GM12878 (cell line): Measurements from ENCODE around the gene KIF1C. TPM values are rescaled to one million over a fixed set of nuclear protein-coding genes. Genes with fewer than 3 reads are reported as not detected.

ENCODE experiments used
- ATAC-seq: fragments of 200-7000 bp; cut with Tn5 transposase; 3 replicates; pipeline ENCODE4 v1.9.1; 2020; ENCODE audit warnings: mild to moderate bottlenecking, moderate library complexity
- BruUV-seq: library from RNA; stranded (reverse); fragments of 400-500 nt; replicated peaks from 2 replicates; lab custom pipeline; 2021; lab: Mats Ljungman, UMichigan
- CTCF ChIA-PET: fragments of 300-600 bp; sonication (Branson Sonifier 250); formaldehyde crosslinking; extraction: SDS; loops from one replicate; lab custom pipeline; 2021; ENCODE audit warnings: inconsistent platforms; lab: Yijun Ruan, JAX
- POLR2A ChIA-PET: fragments of 350-600 bp; formaldehyde crosslinking; extraction: SDS; loops from one replicate; lab custom pipeline; 2021; ENCODE audit warnings: inconsistent platforms; lab: Charles Lee
- RAD21 ChIA-PET: fragments of 300-600 bp; sonication (Branson Sonifier 250); formaldehyde crosslinking; loops from one replicate; lab custom pipeline; 2023; ENCODE audit warnings: antibody characterized with exemption; ENCODE audit not compliant: unreplicated experiment; lab: Charles Lee
- SMC1A ChIA-PET: fragments of 300-600 bp; sonication (Branson Sonifier 250); formaldehyde crosslinking; loops from one replicate; lab custom pipeline; 2023; ENCODE audit not compliant: unreplicated experiment, uncharacterized antibody; lab: Charles Lee
- DNase-seq: peaks from one replicate; pipeline ENCODE4 v3.0.0-alpha.2; 2011; ENCODE audit warnings: low read depth, low spot score
- FAIRE-seq: peaks from 3 replicates; lab custom pipeline; 2011; peaks lifted over from hg19 to GRCh38; lab: Jason Lieb, UNC
- H2AFZ ChIP-seq: 2 replicates; pipeline ENCODE4 v1.6.0; 2011; ENCODE audit warnings: low read depth, low read length, control low read depth; ENCODE audit not compliant: control insufficient read depth
- H3K27ac ChIP-seq: 2 replicates; pipeline ENCODE4 v1.5.1; 2011; ENCODE audit warnings: control low read depth; ENCODE audit not compliant: control insufficient read depth, insufficient read depth
- H3K27me3 ChIP-seq, 2 experiments: replicated peaks in 1 of 2; 2 replicates each; pipeline versions ENCODE4 v1.6.0 to v1.6.1; 2011; ENCODE audit warnings: low read length in 1 of 2; ENCODE audit not compliant: control insufficient read depth in 2 of 2, insufficient read depth in 2 of 2
- H3K36me3 ChIP-seq, 2 experiments: 2 replicates each; pipeline ENCODE4 v1.5.1; 2011; ENCODE audit warnings: low read length in 1 of 2; ENCODE audit not compliant: control insufficient read depth in 2 of 2, insufficient read depth in 2 of 2
- H3K4me1 ChIP-seq: 2 replicates; pipeline ENCODE4 v1.6.1; 2011; ENCODE audit warnings: mild to moderate bottlenecking, low read length, moderate library complexity, mixed read lengths; ENCODE audit not compliant: control insufficient read depth, insufficient read depth
- H3K4me2 ChIP-seq: 2 replicates; pipeline ENCODE4 v1.6.0; 2011; ENCODE audit warnings: control low read depth; ENCODE audit not compliant: control insufficient read depth, insufficient read depth
- H3K4me3 ChIP-seq: fragments of 200-600 bp; sonication (generic); 2 replicates; pipeline ENCODE4 v1.5.1; 2016
- H3K79me2 ChIP-seq: 2 replicates; pipeline ENCODE4 v1.6.0; 2011; ENCODE audit warnings: low read length; ENCODE audit not compliant: control insufficient read depth, insufficient read depth
- H3K9ac ChIP-seq: 2 replicates; pipeline ENCODE4 v1.8.0; 2011; ENCODE audit warnings: low read length, control low read depth, mixed read lengths; ENCODE audit not compliant: control insufficient read depth, insufficient read depth
- H3K9me3 ChIP-seq: replicated peaks from 3 replicates; pipeline ENCODE4 v1.5.1; 2011; ENCODE audit warnings: mild to moderate bottlenecking, low read length; ENCODE audit not compliant: control insufficient read depth, insufficient read depth
- H4K20me1 ChIP-seq: 2 replicates; pipeline ENCODE4 v1.6.0; 2011; ENCODE audit not compliant: control insufficient read depth, insufficient read depth
- ASH2L ChIP-seq: fragments of 300-600, 200-600 bp; sonication (generic); IDR thresholded peaks from 2 replicates; pipeline ENCODE4 v1.6.1; 2017; ENCODE audit warnings: low read depth, mild to moderate bottlenecking, borderline replicate concordance
- BRCA1 ChIP-seq: IDR thresholded peaks from 2 replicates; pipeline ENCODE4 v1.6.1; 2011; ENCODE audit warnings: low read depth, low read length, improper control_type of control experiment
- CHD2 ChIP-seq: IDR thresholded peaks from 2 replicates; pipeline ENCODE4 v1.6.1; 2011; ENCODE audit warnings: low read depth, low read length, improper control_type of control experiment, borderline replicate concordance
- ETV6 ChIP-seq, 2 experiments: fragments of 450-650 bp in 1 of 2; IDR thresholded peaks in 1 of 2; conservative IDR thresholded peaks in 1 of 2; 2 replicates each; pipeline ENCODE4 v1.6.1; 2014; ENCODE audit warnings: antibody characterized with exemption in 1 of 2, borderline replicate concordance in 1 of 2, low read depth in 1 of 2, mild to moderate bottlenecking in 1 of 2, moderate library complexity in 1 of 2
- GABPA ChIP-seq: IDR thresholded peaks from 2 replicates; pipeline ENCODE4 v1.6.1; 2014; ENCODE audit warnings: antibody characterized with exemption, low read depth, mild to moderate bottlenecking, inconsistent platforms
- GATAD2B ChIP-seq: fragments of 450-650 bp; conservative IDR thresholded peaks from 2 replicates; pipeline ENCODE4 v1.6.1; 2017; ENCODE audit warnings: low read depth, mild to moderate bottlenecking, moderate library complexity
- IRF4 ChIP-seq: IDR thresholded peaks from 2 replicates; pipeline ENCODE4 v1.6.1; 2011; ENCODE audit warnings: low read depth, low read length
- JUND ChIP-seq: IDR thresholded peaks from 2 replicates; pipeline ENCODE4 v1.6.1; 2012; ENCODE audit warnings: low read depth, mild to moderate bottlenecking, low read length, improper control_type of control experiment, moderate library complexity
- MXI1 ChIP-seq: fragments of 150-350 bp; IDR thresholded peaks from 2 replicates; pipeline ENCODE4 v1.6.1; 2011; ENCODE audit warnings: low read depth, mild to moderate bottlenecking, inconsistent platforms, low read length, improper control_type of control experiment
- NFYA ChIP-seq: IDR thresholded peaks from 2 replicates; pipeline ENCODE4 v1.6.1; 2011; ENCODE audit warnings: low read depth, mild to moderate bottlenecking, low read length, improper control_type of control experiment, borderline replicate concordance
- NFYB ChIP-seq: IDR thresholded peaks from 2 replicates; pipeline ENCODE4 v1.6.1; 2011; ENCODE audit warnings: low read depth, mild to moderate bottlenecking, low read length, improper control_type of control experiment, moderate library complexity; ENCODE audit not compliant: insufficient read depth
- NR2C1 ChIP-seq: fragments of 450-650 bp; IDR thresholded peaks from 2 replicates; pipeline ENCODE4 v1.6.1; 2017; ENCODE audit warnings: antibody characterized with exemption, mild to moderate bottlenecking, moderate library complexity
- NR2F1 ChIP-seq: fragments of 450-650 bp; conservative IDR thresholded peaks from 2 replicates; pipeline ENCODE4 v1.6.1; 2017; ENCODE audit warnings: mild to moderate bottlenecking
- PAX5 ChIP-seq: IDR thresholded peaks from 2 replicates; pipeline ENCODE4 v1.6.1; 2011; ENCODE audit warnings: low read depth, low read length, borderline replicate concordance
- POLR2A ChIP-seq: IDR thresholded peaks from 2 replicates; pipeline ENCODE4 v1.6.1; 2011; ENCODE audit warnings: low read depth, mild to moderate bottlenecking, low read length
- SIN3A ChIP-seq: IDR thresholded peaks from 2 replicates; pipeline ENCODE4 v1.6.1; 2012; ENCODE audit warnings: low read depth, low read length, improper control_type of control experiment
- SMARCA5 ChIP-seq: fragments of 450-650 bp; IDR thresholded peaks from 2 replicates; pipeline ENCODE4 v1.6.1; 2017; ENCODE audit warnings: mild to moderate bottlenecking
- ZNF217 ChIP-seq: fragments of 450-650 bp; IDR thresholded peaks from 2 replicates; pipeline ENCODE4 v1.6.1; 2017; ENCODE audit warnings: antibody characterized with exemption, mild to moderate bottlenecking
- ZNF24 ChIP-seq: fragments of 450-650 bp; IDR thresholded peaks from 2 replicates; pipeline ENCODE4 v1.6.1; 2017; ENCODE audit warnings: antibody characterized with exemption, mild to moderate bottlenecking
- ZNF384 ChIP-seq: IDR thresholded peaks from 2 replicates; pipeline ENCODE4 v1.6.1; 2012; ENCODE audit warnings: low read depth, mild to moderate bottlenecking, low read length, improper control_type of control experiment, borderline replicate concordance
- ZSCAN29 ChIP-seq: fragments of 450-650 bp; IDR thresholded peaks from 2 replicates; pipeline ENCODE4 v1.6.1; 2017; ENCODE audit warnings: mild to moderate bottlenecking, moderate library complexity
- WGBS: methylation state at CpG from one replicate; pipeline ENCODE4 v1.1.6; 2016; ENCODE audit warnings: low lambda C conversion rate; ENCODE audit not compliant: insufficient replicate concordance, insufficient coverage; ENCODE audit errors: missing lambda C conversion rate; 5-methylcytosine and 5-hydroxymethylcytosine counted together
- in situ Hi-C: fragments of 300-500 bp; cut with MboI; formaldehyde crosslinking; loops from 9 replicates; pipeline ENCODE4 v1.14.3; 2018; ENCODE audit warnings: mixed read lengths
- intact Hi-C: fragments of 100-400 bp; cut with micrococcal nuclease; formaldehyde crosslinking; loops from one replicate; pipeline ENCODE4 v1.14.2; 2022; ENCODE audit not compliant: unreplicated experiment
- polyA plus RNA-seq, 11 experiments: library from polyadenylated mRNA; depleted of rRNA in 4 of 11; unstranded in 6 of 11; stranded (reverse) in 5 of 11; fragments of >200 nt; fragmentation: Nextera tagmentation in 4 of 11; fragmentation: Illumina TruSeq in 1 of 11; extraction: Ambion mirVana in 4 of 11; extraction: Trizol in 1 of 11; gene quantifications; 1 replicate in 1 of 11; 2 replicates in 10 of 11; pipeline versions ENCODE4 v1.2.1 to v1.2.3, GENCODE V29; 2011 to 2016; ENCODE audit warnings: inconsistent platforms in 2 of 11, missing spikeins in 2 of 11, low read depth in 1 of 11
- total RNA-seq, 4 experiments: library from RNA; depleted of rRNA in 3 of 4; stranded (reverse); fragments of >200 nt in 3 of 4; fragmentation: Illumina TruSeq in 1 of 4; extraction: Trizol in 1 of 4; gene quantifications; 2 replicates each; pipeline versions ENCODE4 v1.2.1 to v1.2.3, GENCODE V29; 2013 to 2021
- TF ChIP-seq, protein P1 (sequence below): IDR thresholded peaks from 2 replicates; pipeline ENCODE4 v1.6.1; 2011; ENCODE audit warnings: low read depth, mild to moderate bottlenecking, low read length, moderate library complexity, borderline replicate concordance; ENCODE audit errors: extremely low read depth

Gene KIF1C
- total and polyA plus RNA-seq, 10 of the 15 experiments (the other 5 are each of a cell fraction or from before 2014, with no cell fraction given), result 1.4 to 65.9 (median 21.1) TPM

DNA sequence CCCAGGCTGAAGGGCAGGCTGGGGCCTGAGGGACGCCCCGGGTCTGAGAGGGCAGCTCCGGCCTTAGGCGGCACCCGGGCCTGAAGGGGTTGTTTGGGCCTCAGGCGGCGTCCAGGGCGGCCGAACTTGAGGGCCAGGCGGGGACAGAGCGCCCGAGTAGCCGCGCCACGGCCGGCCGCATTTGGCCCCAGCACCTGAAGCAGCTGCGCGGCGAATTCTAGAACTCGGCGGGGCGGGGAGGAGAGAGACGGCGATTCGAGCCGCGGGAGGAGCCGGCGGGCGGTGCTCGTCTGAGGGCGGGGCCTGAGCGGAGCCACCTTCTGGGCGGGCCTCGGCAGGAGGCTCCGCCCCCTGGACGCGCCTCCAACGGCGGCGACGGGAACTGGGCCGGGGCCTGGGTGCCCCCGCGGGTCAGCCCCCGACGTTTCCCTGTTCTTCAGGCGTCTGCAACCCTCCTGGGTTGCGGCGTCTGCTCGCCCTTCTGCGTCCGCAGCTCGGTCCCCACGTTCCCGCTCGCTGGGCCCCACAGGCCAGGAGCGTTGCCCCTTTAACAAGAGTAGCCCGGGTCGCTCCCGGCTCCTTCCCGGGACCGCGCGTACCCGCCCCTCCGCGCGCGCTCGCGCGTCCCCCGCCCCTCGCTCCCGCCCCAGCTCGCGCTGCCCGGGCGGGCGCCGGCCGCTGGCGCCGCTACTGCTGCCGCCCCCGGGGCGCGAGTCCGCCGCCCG lies at the start of gene KIF1C, which contains the start of gene INCA1 (continued):
- TF ChIP-seq JUND (0 out of 2 replicates have a peak, but pooled peaks have one; percentile 35), ASH2L (0 out of 2 replicates have a peak, but pooled peaks have one; percentile 14), ZSCAN29 (no peak), ETV6 (conservative IDR thresholded peaks at IDR 0.05 in 1 of 2, IDR thresholded peaks at IDR 0.05 in 1 of 2; ENCODE audit: borderline replicate concordance in 1 of 2, low read depth in 1 of 2) (no peak), GABPA (no peak), POLR2A (peak; percentile 70), NR2F1 (peak; percentile 55), ZNF217 (no peak), NR2C1 (peak; percentile 39; the same call in 1 of the 2 replicates), SMARCA5 (no peak)

DNA sequence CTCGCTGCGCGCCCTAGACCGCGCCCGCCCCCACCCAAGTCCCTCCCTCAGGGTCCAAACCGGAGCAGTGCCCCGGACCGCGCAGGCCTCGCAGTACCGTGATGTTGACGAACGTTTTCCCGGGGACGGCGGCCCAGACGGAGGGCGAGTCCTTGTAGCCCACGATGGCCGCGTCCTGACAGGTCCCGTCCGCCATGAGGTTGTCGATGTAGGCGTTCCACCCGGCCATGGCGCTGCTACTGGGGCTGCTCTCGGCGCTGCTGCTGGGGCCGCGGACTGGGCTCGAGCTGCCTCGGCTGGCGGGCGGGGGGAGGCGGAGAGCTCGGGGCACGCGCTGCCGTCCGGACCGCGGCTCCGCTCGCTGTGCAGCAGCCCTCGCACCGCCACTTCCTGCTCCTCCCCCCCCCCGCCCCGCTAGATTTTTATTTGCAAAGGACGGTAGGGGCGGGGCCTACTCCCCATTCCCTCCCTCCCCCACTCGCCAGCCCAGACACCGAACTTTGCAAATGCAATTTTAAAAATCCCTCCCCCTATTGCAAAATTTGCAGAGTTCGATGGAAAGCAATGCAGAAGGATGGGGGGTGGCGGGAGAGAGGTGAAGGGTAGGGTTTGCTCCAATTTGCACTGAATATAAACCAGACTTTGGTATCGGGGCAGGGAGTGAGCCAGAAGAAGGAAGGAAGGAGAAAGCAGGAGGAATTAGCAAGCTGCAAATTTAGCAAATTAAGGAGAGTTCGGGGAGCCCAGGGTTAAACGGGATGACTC lies 49.4 kb upstream of the KIF1C start, which contains the start of gene PFN1:
PFN1 (minus strand) TSS at position 365 of the 765 bp plus-strand sequence; CDS start at position 229, 136 bp downstream.
- intact Hi-C loops (loop anchor here (2.0 kb wide), 1 partner anchor 48 kb away; the partner anchor contains the start of genes INCA1 and KIF1C), in situ Hi-C loops (no loop called here)
- ChIA-PET RAD21 (interaction anchor here (0.9 to 9.8 kb wide), 6 partner anchors 9 to 244 kb away, joined by 3 to 73 read pairs (median 4); partner anchors contain the start of genes CAMTA2, CHRNE, RNF167 and SLC25A11), CTCF (interaction anchor here (1.0 to 3.3 kb wide), 4 partner anchors 18 to 69 kb away, joined by 3 to 13 read pairs (median 8); partner anchors contain the start of gene SPAG7), SMC1A (interaction anchor here (0.9 to 7.1 kb wide), 3 partner anchors 19 to 114 kb away, joined by 3 to 50 read pairs (median 3); partner anchors contain the start of gene SPAG7), POLR2A (interaction anchor here (0.9 to 17.5 kb wide), 5 partner anchors 9 to 80 kb away, joined by 3 to 272 read pairs (median 6); partner anchors contain the start of genes RNF167, SLC25A11 and SPAG7)
- Histone ChIP-seq H3K4me1 (peaks cover 38% of the 10 kb centered on the region), H3K27me3 (no peaks in the 10 kb centered on the region), H4K20me1 (peaks cover 5% of the 10 kb centered on the region), H3K36me3 (peaks cover 10 to 12% of the 10 kb centered on the region in 2 experiments), H3K27ac (peak within 1 kb of the TSS; percentile 100), H3K9ac (peak within 1 kb of the TSS; percentile 100), H3K79me2 (peaks cover 63% of the 10 kb centered on the region), H3K4me3 (peak within 1 kb of the TSS; percentile 96), H2AFZ (peak within 1 kb of the TSS; percentile 63), H3K9me3 (no peaks in the 10 kb centered on the region), H3K4me2 (peak within 1 kb of the TSS; percentile 80)
- WGBS, result under 1% methylated on average over 47 of the region's 59 CpGs
- FAIRE-seq (no peak), ATAC-seq (peak; percentile 41), DNase-seq (peak; percentile 69)
- BruUV-seq, result no TSS peak
- TF ChIP-seq JUND (no peak), SIN3A (peak; percentile 76; the same call in 1 of the 2 replicates), PAX5 (no peak), ZSCAN29 (0 out of 2 replicates have a peak, but pooled peaks have one; percentile 36), ZNF384 (no peak), MXI1 (peak; percentile 31; the same call in 1 of the 2 replicates), CHD2 (peak; percentile 65), ZNF24 (0 out of 2 replicates have a peak, but pooled peaks have one; percentile 26), NFYA (no peak), NFYB (0 out of 2 replicates have a peak, but pooled peaks have one; percentile 7), IRF4 (0 out of 2 replicates have a peak, but pooled peaks have one; percentile 9), GATAD2B (no peak; the same call in none of the 2 replicates), BRCA1 (no peak)
- TF ChIP-seq, protein P1, sequence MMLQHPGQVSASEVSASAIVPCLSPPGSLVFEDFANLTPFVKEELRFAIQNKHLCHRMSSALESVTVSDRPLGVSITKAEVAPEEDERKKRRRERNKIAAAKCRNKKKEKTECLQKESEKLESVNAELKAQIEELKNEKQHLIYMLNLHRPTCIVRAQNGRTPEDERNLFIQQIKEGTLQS, result no peak
